ENCODE results near the gene PRSS27. TPM values are rescaled to one million over a fixed set of nuclear protein-coding genes. Genes with fewer than 3 reads are reported as not detected.

PRSS27 gene
- total and polyA plus RNA-seq, 2 donors (not counting 1 experiment from before 2014, with no cell fraction given), result 2.1 to 2.4 TPM

DNA sequence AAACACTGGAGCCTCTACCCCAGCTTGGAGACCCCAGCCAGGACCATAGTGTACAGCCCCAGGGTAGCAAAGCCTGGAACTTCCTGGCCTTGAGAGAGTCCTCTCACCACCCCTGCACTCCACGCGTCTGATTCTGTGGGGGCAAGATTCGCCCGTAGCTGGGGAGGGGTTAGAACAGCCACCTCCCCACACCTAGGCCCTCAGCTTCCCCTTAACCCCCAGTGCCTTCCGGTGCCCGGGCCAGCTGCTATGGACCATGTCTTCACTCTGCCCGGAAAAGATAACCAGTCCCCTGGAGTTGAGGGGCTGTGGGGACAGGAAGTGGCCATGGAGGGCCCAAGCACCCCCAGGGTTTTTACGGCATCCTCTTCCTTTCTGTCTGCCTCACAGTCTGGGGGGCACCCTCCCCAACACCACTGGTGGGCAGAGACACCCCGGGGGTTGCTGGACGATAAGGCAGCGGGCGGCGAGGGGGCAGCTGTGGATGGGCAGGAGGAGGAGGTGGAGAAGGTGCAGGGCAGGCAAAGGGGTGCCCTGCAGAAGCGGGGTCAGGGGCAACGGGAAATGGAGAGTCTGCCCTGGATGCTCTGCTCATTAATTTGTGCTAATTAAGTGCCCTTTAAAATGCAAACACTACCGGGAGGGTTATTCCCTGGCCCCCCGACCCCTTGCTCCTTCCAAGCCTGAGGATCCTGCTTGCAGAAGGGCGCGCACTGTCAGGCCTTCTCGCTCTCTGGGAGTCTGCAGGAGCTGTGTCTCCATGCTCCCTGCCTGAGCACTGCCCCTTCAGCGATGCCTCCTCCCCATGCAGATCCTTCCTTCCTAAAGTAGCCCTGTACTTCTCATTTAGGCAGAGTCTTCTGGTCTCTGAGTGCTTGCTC, 2.4 kb downstream of the PRSS27 start:
- Mint-ChIP-seq H3K27ac (no peak overlapping the region), H3K9me3 (ENCODE audit: insufficient read depth) (no peaks in the 10 kb centered on the region), H3K27me3 (peaks cover 4% of the 10 kb centered on the region), H3K4me1 (peaks cover 10% of the 10 kb centered on the region), H3K4me3 (peak overlapping the region; percentile 37)
- Histone ChIP-seq H3K79me2 (ENCODE audit: control insufficient read depth, insufficient read depth, low read length) (no peaks in the 10 kb centered on the region), H3K36me3 (replicated peaks in 1 of 2; ENCODE audit: control extremely low read depth in 1 of 2, control insufficient read depth in 1 of 2, extremely low read depth in 1 of 2, insufficient read depth in 2 of 2, low read length in 1 of 2) (no peaks in the 10 kb centered on the region), H2AFZ (ENCODE audit: insufficient read depth, low read depth, low read length, poor library complexity, severe bottlenecking) (no peak overlapping the region), H3K4me1 (ENCODE audit: control insufficient read depth in 2 of 2, insufficient read depth in 2 of 2, low read length in 2 of 2) (peaks cover 7 to 22% of the 10 kb centered on the region in 2 donors), H3K27me3 (replicated peaks in 1 of 4; ENCODE audit: control extremely low read depth in 1 of 4, control insufficient read depth in 3 of 4, insufficient read depth in 4 of 4, low read length in 3 of 4) (no peaks in the 10 kb centered on the region), H3K9me3 (ENCODE audit: control extremely low read depth in 1 of 3, control insufficient read depth in 2 of 3, insufficient read depth in 1 of 3, low read length in 2 of 3) (peaks cover 0 to 3% (median 0%) of the 10 kb centered on the region in 3 donors), H3K9ac (ENCODE audit: low read length) (no peak overlapping the region), H4K20me1 (ENCODE audit: control insufficient read depth, insufficient read depth, low read length, poor library complexity, severe bottlenecking) (peaks cover 3% of the 10 kb centered on the region), H3K4me3 (ENCODE audit: control extremely low read depth in 1 of 5, extremely low read depth in 1 of 5, insufficient read depth in 1 of 5, low read depth in 2 of 5, low read length in 4 of 5) (no peak overlapping the region), H3K27ac (ENCODE audit: low read length in 2 of 2) (no peak overlapping the region), H3K4me2 (replicated peaks; ENCODE audit: low read depth, low read length, poor library complexity, severe bottlenecking) (no peak overlapping the region)
- TF ChIP-seq CTCF (IDR thresholded peaks at IDR 0.05) (no peak), EZH2 (IDR thresholded peaks at IDR 0.05; ENCODE audit: borderline replicate concordance, insufficient read depth, low read depth, low read length, poor library complexity, severe bottlenecking) (no peak)
- ChIA-PET POLR2A (interaction anchor here (0.6 kb wide), 1 partner anchor 1011 kb away, joined by 3 read pairs; no protein-coding TSS in a partner anchor), CTCF (no interaction called here)
- 58% methylated on average over 10 of the region's 21 CpGs for WGBS (ENCODE audit: insufficient coverage)
- DNase-seq (no peak), ATAC-seq (ENCODE audit: low read depth) (no peak)
- intact Hi-C loops (cut with micrococcal nuclease), result no loop called here

GRCh38 chr16:2716948-2717347, 3.1 kb downstream of the PRSS27 start:
- H3K9me3 Mint-ChIP-seq (ENCODE audit: insufficient read depth), result no peaks in the 10 kb centered on the region

More at GRCh38 chr16:2716948-2717347, 3.1 kb downstream of the PRSS27 start:
- no peak overlapping the region for H3K4me3 Mint-ChIP-seq
- 96% methylated on average over 10 of the region's 10 CpGs for WGBS (ENCODE audit: insufficient coverage)
- no peak for TF ChIP-seq CTCF (IDR thresholded peaks at IDR 0.05)
- TF ChIP-seq EZH2 (IDR thresholded peaks at IDR 0.05; ENCODE audit: borderline replicate concordance, insufficient read depth, low read depth, low read length, poor library complexity, severe bottlenecking), result no peak
- DNase-seq (no peak), ATAC-seq (ENCODE audit: low read depth) (no peak)
- ChIA-PET POLR2A (no interaction called here), CTCF (no interaction called here)
- Histone ChIP-seq H3K27ac (ENCODE audit: low read length in 2 of 2) (no peak overlapping the region), H3K4me1 (ENCODE audit: control insufficient read depth in 2 of 2, insufficient read depth in 2 of 2, low read length in 2 of 2) (peaks cover 7 to 22% of the 10 kb centered on the region in 2 donors), H3K4me2 (replicated peaks; ENCODE audit: low read depth, low read length, poor library complexity, severe bottlenecking) (no peak overlapping the region), H3K4me3 (ENCODE audit: control extremely low read depth in 1 of 5, extremely low read depth in 1 of 5, insufficient read depth in 1 of 5, low read depth in 2 of 5, low read length in 4 of 5) (no peak overlapping the region), H3K9me3 (ENCODE audit: control extremely low read depth in 1 of 3, control insufficient read depth in 2 of 3, insufficient read depth in 1 of 3, low read length in 2 of 3) (peaks cover 0 to 3% (median 0%) of the 10 kb centered on the region in 3 donors), H3K79me2 (ENCODE audit: control insufficient read depth, insufficient read depth, low read length) (no peaks in the 10 kb centered on the region), H3K9ac (ENCODE audit: low read length) (no peak overlapping the region), H3K27me3 (replicated peaks in 1 of 4; ENCODE audit: control extremely low read depth in 1 of 4, control insufficient read depth in 3 of 4, insufficient read depth in 4 of 4, low read length in 3 of 4) (no peaks in the 10 kb centered on the region), H2AFZ (ENCODE audit: insufficient read depth, low read depth, low read length, poor library complexity, severe bottlenecking) (no peak overlapping the region), H4K20me1 (ENCODE audit: control insufficient read depth, insufficient read depth, low read length, poor library complexity, severe bottlenecking) (peaks cover 3% of the 10 kb centered on the region), H3K36me3 (replicated peaks in 1 of 2; ENCODE audit: control extremely low read depth in 1 of 2, control insufficient read depth in 1 of 2, extremely low read depth in 1 of 2, insufficient read depth in 2 of 2, low read length in 1 of 2) (no peaks in the 10 kb centered on the region)
- H3K27me3 Mint-ChIP-seq, result peaks cover 4% of the 10 kb centered on the region
- intact Hi-C loops (cut with micrococcal nuclease), result no loop called here
- H3K4me1 Mint-ChIP-seq, result peaks cover 8% of the 10 kb centered on the region
- H3K27ac Mint-ChIP-seq, result no peak overlapping the region

All from B cell (primary cell).